K562 (cell line): ENCODE measurements around the gene MYO18A. TPM values are rescaled to one million over a fixed set of nuclear protein-coding genes. Genes with fewer than 3 reads are reported as not detected.
A peak's percentile ranks its signal among the peaks of the same experiment; 100 is the strongest.

Experiments
- ATAC-seq: fragments of 200-7000 bp; cut with Tn5 transposase; 3 replicates; pipeline ENCODE4 v1.9.1; 2020; ENCODE audit warnings: moderate library complexity
- BruUV-seq: library from RNA; stranded (reverse); fragments of 400-500 nt; replicated peaks from 2 replicates; lab custom pipeline; 2021; lab: Mats Ljungman, UMichigan
- CTCF ChIA-PET: fragments of 300-600 bp; formaldehyde crosslinking; extraction: SDS; loops from one replicate; lab custom pipeline; 2021; ENCODE audit warnings: low intra/inter-chr PET ratio; lab: Yijun Ruan, JAX
- POLR2A ChIA-PET: fragments of 300-600, 350-650 bp; sonication (Branson Sonifier 250); formaldehyde crosslinking; extraction: SDS; loops from one replicate; lab custom pipeline; 2021; ENCODE audit warnings: antibody characterized with exemption, inconsistent platforms; lab: Yijun Ruan, JAX
- DNase-seq, 4 experiments: peaks; one replicate each; pipeline versions ENCODE4 v3.0.0 to v3.0.0-alpha.2; 2011 to 2018; ENCODE audit warnings: low spot score in 3 of 4, mixed read lengths in 3 of 4; ENCODE audit errors: extremely low read depth in 1 of 4
- FAIRE-seq: peaks from 2 replicates; lab custom pipeline; 2011; peaks lifted over from hg19 to GRCh38; lab: Jason Lieb, UNC
- H2AFZ ChIP-seq: 2 replicates; pipeline ENCODE4 v1.6.0; 2011; ENCODE audit warnings: low read depth, low read length, control low read depth, inconsistent platforms
- H3K27ac ChIP-seq: fragments of 200-600 bp; 3 replicates; pipeline ENCODE4 v1.8.0; 2011; ENCODE audit warnings: low read depth, mild to moderate bottlenecking, control low read depth, inconsistent platforms, low read length, moderate library complexity, mixed read lengths; ENCODE audit errors: extremely low read depth
- H3K27me3 ChIP-seq, 2 experiments: fragments of 300-600 bp in 1 of 2; 2 replicates in 1 of 2; 3 replicates in 1 of 2; pipeline versions ENCODE4 v1.6.0 to v1.8.0; 2011; ENCODE audit warnings: inconsistent platforms in 2 of 2, low read length in 2 of 2, mild to moderate bottlenecking in 1 of 2, mixed read lengths in 1 of 2, moderate library complexity in 1 of 2; ENCODE audit not compliant: control insufficient read depth in 2 of 2, insufficient read depth in 2 of 2
- H3K36me3 ChIP-seq: fragments of 300-600 bp; 3 replicates; pipeline ENCODE4 v1.8.0; 2011; ENCODE audit warnings: mild to moderate bottlenecking, low read length, inconsistent platforms; ENCODE audit not compliant: control insufficient read depth, insufficient read depth
- H3K4me1 ChIP-seq, 2 experiments: fragments of 200-600 bp in 1 of 2; replicated peaks in 1 of 2; 2 replicates in 1 of 2; 3 replicates in 1 of 2; pipeline versions ENCODE4 v1.5.1 to v1.8.0; 2011; ENCODE audit warnings: inconsistent platforms in 2 of 2, low read length in 2 of 2, mild to moderate bottlenecking in 1 of 2, mixed read lengths in 1 of 2, moderate library complexity in 1 of 2; ENCODE audit not compliant: control insufficient read depth in 2 of 2, insufficient read depth in 2 of 2
- H3K4me2 ChIP-seq: 2 replicates; pipeline ENCODE4 v1.6.1; 2011; ENCODE audit warnings: low read length, control low read depth, inconsistent platforms, mixed read lengths; ENCODE audit not compliant: insufficient read depth
- H3K4me3 ChIP-seq: fragments of 200-600 bp; sonication (generic), shearing (Covaris generic); 2 replicates; pipeline ENCODE4 v1.5.1; 2016; ENCODE audit warnings: control low read depth, inconsistent platforms
- H3K79me2 ChIP-seq: fragments of 200-600 bp; 3 replicates; pipeline ENCODE4 v1.8.0; 2011; ENCODE audit warnings: low read length, inconsistent platforms; ENCODE audit not compliant: control insufficient read depth, insufficient read depth
- H3K9ac ChIP-seq, 2 experiments: 2 replicates each; pipeline versions ENCODE4 v1.6.0 to v1.6.1; 2011; ENCODE audit warnings: low read depth in 2 of 2, low read length in 2 of 2, control low read depth in 1 of 2, inconsistent platforms in 1 of 2, mild to moderate bottlenecking in 1 of 2, mixed read lengths in 1 of 2; ENCODE audit not compliant: insufficient read depth in 1 of 2
- H3K9me1 ChIP-seq: one replicate; pipeline ENCODE4 v1.6.0; 2011; ENCODE audit warnings: inconsistent platforms, mild to moderate bottlenecking, low read length, moderate library complexity; ENCODE audit not compliant: control insufficient read depth, insufficient read depth
- H3K9me3 ChIP-seq: replicated peaks from 2 replicates; pipeline ENCODE4 v1.5.1; 2011; ENCODE audit warnings: low read depth, low read length, inconsistent platforms; ENCODE audit not compliant: control insufficient read depth, insufficient read depth
- H4K20me1 ChIP-seq: replicated peaks from 2 replicates; pipeline ENCODE4 v1.6.1; 2011; ENCODE audit warnings: low read length, inconsistent platforms, mixed read lengths; ENCODE audit not compliant: control insufficient read depth, insufficient read depth
- ATF4 ChIP-seq: fragments of 450-650 bp; formaldehyde crosslinking; IDR thresholded peaks from 2 replicates; pipeline ENCODE4 v1.4.0; 2022; ENCODE audit warnings: mild to moderate bottlenecking, moderate library complexity
- BCL6 ChIP-seq: fragments of 250-450 bp; sonication (Bioruptor Pico); IDR thresholded peaks from 2 replicates; pipeline ENCODE4 v1.4.0; 2020
- CREB3 ChIP-seq: fragments of 450-650 bp; conservative IDR thresholded peaks from 2 replicates; pipeline ENCODE4 v1.6.1; 2016; ENCODE audit warnings: missing genetic modification characterization, low read depth, mild to moderate bottlenecking, missing compliant biosample characterization, moderate library complexity
- ELF2 ChIP-seq: fragments of 250-450 bp; sonication (Bioruptor Pico); IDR thresholded peaks from 2 replicates; pipeline ENCODE4 v1.5.0; 2021; ENCODE audit warnings: mild to moderate bottlenecking
- FUS ChIP-seq: fragments of 200-400 bp; formaldehyde crosslinking; optimal IDR thresholded peaks from 2 replicates; pipeline ENCODE3; 2017; ENCODE audit warnings: low read depth, low read length
- GTF2A2 ChIP-seq: IDR thresholded peaks from 2 replicates; pipeline ENCODE4 v1.6.1; 2016; ENCODE audit warnings: mild to moderate bottlenecking, missing genetic modification characterization, missing compliant biosample characterization
- MED1 ChIP-seq: sonication (generic); formaldehyde crosslinking; IDR thresholded peaks from 2 replicates; pipeline ENCODE4 v1.8.1; 2023; ENCODE audit warnings: missing genetic modification reagents, borderline replicate concordance
- MYC ChIP-seq, 2 experiments: fragments of 250-450 bp in 1 of 2; sonication (Bioruptor Pico) in 1 of 2; IDR thresholded peaks; 2 replicates each; pipeline versions ENCODE4 v1.5.1 to v1.6.1; 2012 to 2021; ENCODE audit warnings: low read depth in 2 of 2, borderline replicate concordance in 1 of 2, improper control_type of control experiment in 1 of 2, low read length in 1 of 2, mild to moderate bottlenecking in 1 of 2, moderate library complexity in 1 of 2
- NFE2L1 ChIP-seq: fragments of 450-650 bp; IDR thresholded peaks from 2 replicates; pipeline ENCODE4 v1.6.1; 2016; ENCODE audit warnings: missing genetic modification characterization, low read depth, mild to moderate bottlenecking, missing compliant biosample characterization, moderate library complexity, borderline replicate concordance
- PHF21A ChIP-seq: fragments of 450-650 bp; IDR thresholded peaks from 2 replicates; pipeline ENCODE4 v1.6.1; 2017; ENCODE audit warnings: low read depth, borderline replicate concordance
- PHTF2 ChIP-seq: fragments of 250-450 bp; sonication (Bioruptor Pico); IDR thresholded peaks from 2 replicates; pipeline ENCODE4 v1.5.0; 2021; ENCODE audit warnings: mild to moderate bottlenecking
- PKNOX1 ChIP-seq: fragments of 450-650 bp; IDR thresholded peaks from 2 replicates; pipeline ENCODE4 v1.6.1; 2016
- PTTG1 ChIP-seq: fragments of 450-650 bp; IDR thresholded peaks from 2 replicates; pipeline ENCODE4 v1.6.1; 2016; ENCODE audit warnings: low read depth, mild to moderate bottlenecking, missing genetic modification characterization, missing compliant biosample characterization
- SMAD3 ChIP-seq: fragments of 450-650 bp; formaldehyde crosslinking; conservative IDR thresholded peaks from 2 replicates; pipeline ENCODE4 v1.4.0; 2020; ENCODE audit warnings: mild to moderate bottlenecking
- SMARCC2 ChIP-seq: fragments of 450-650 bp; IDR thresholded peaks from 2 replicates; pipeline ENCODE4 v1.6.1; 2017; ENCODE audit warnings: antibody characterized with exemption, moderate library complexity, mild to moderate bottlenecking, low read depth
- SREBF1 ChIP-seq: fragments of 150-350 bp; IDR thresholded peaks from 2 replicates; pipeline ENCODE4 v1.6.1; 2014; ENCODE audit warnings: antibody characterized with exemption, low read depth, low read length, borderline replicate concordance
- SREBF2 ChIP-seq: sonication (generic); formaldehyde crosslinking; IDR thresholded peaks from 2 replicates; pipeline ENCODE4 v1.4.0; 2020; ENCODE audit warnings: mild to moderate bottlenecking, missing genetic modification reagents
- TCF7 ChIP-seq: sonication (generic); IDR thresholded peaks from 2 replicates; pipeline ENCODE4 v1.6.1; 2016; ENCODE audit warnings: antibody characterized with exemption, borderline replicate concordance
- TCFL5 ChIP-seq: fragments of 250-450 bp; sonication (Bioruptor Pico); conservative IDR thresholded peaks from 2 replicates; pipeline ENCODE4 v1.6.1; 2021; ENCODE audit warnings: mild to moderate bottlenecking, moderate library complexity, matching md5 sums
- ZC3H11A ChIP-seq: IDR thresholded peaks from 2 replicates; pipeline ENCODE4 v1.6.1; 2012; ENCODE audit warnings: low read depth, low read length, improper control_type of control experiment
- WGBS: fragments of 100-300 bp; shearing (Covaris generic); methylation state at CpG from one replicate; pipeline ENCODE4 v1.1.6; 2016; ENCODE audit warnings: low coverage, mixed read lengths; ENCODE audit not compliant: insufficient coverage; ENCODE audit errors: missing lambda C conversion rate; 5-methylcytosine and 5-hydroxymethylcytosine counted together
- in situ Hi-C: fragments of 300-500 bp; cut with MboI; formaldehyde crosslinking; loops from 4 replicates; pipeline ENCODE4 v1.15.0; 2018; ENCODE audit warnings: inconsistent platforms, mixed read lengths
- intact Hi-C: fragments of 100-400 bp; cut with micrococcal nuclease; formaldehyde crosslinking; loops from 2 replicates; pipeline ENCODE4 v1.14.2; 2022
- polyA plus RNA-seq, 8 experiments: library from polyadenylated mRNA; depleted of rRNA in 4 of 8; stranded (reverse) in 5 of 8; unstranded in 3 of 8; fragments of >200 nt; fragmentation: Nextera tagmentation in 2 of 8; fragmentation: Illumina TruSeq in 1 of 8; extraction: Ambion mirVana in 2 of 8; extraction: Trizol in 1 of 8; gene quantifications; 2 replicates each; pipeline versions ENCODE4 v1.2.1 to v1.2.3, GENCODE V29; 2011 to 2014; ENCODE audit warnings: inconsistent platforms in 1 of 8, missing spikeins in 1 of 8
- total RNA-seq, 7 experiments: library from RNA; depleted of rRNA in 6 of 7; stranded (reverse); fragments of >200 nt in 6 of 7; fragmentation: Illumina TruSeq in 2 of 7; extraction: Trizol in 2 of 7; gene quantifications; 2 replicates each; pipeline versions ENCODE4 v1.2.1 to v1.2.3, GENCODE V29; 2011 to 2021; ENCODE audit warnings: low replicate concordance in 1 of 7

Gene MYO18A
- total and polyA plus RNA-seq, 9 of the 15 experiments (the other 6 are each of a cell fraction or from before 2014, with no cell fraction given) = 2.5 to 65.4 (median 17.1) TPM

- FAIRE-seq (peak; percentile 78), DNase-seq (peak; percentile 65 to 76 (median 70)), ATAC-seq (peak; percentile 89)
- Histone ChIP-seq H3K27me3 (no peaks in the 10 kb centered on the region), H3K27ac (no peak overlapping the region), H3K36me3 (peaks cover 87% of the 10 kb centered on the region; the same call in 2 of the 3 replicates), H3K4me1 (peaks cover 9 to 26% of the 10 kb centered on the region in 2 experiments; a peak in 4 of 5 replicates), H3K9me1 (peaks cover 6% of the 10 kb centered on the region), H3K4me3 (no peak overlapping the region), H3K4me2 (no peak overlapping the region), H2AFZ (peak overlapping the region; percentile 57; the same call in 1 of the 2 replicates), H3K79me2 (no peaks in the 10 kb centered on the region), H3K9me3 (no peaks in the 10 kb centered on the region), H4K20me1 (peaks cover 11% of the 10 kb centered on the region; the same call in 1 of the 2 replicates), H3K9ac (peak overlapping the region in 1 of 2 experiments; percentile 81; a peak in 2 of 4 replicates)
- ChIA-PET CTCF (interaction anchor here (1.0 to 2.0 kb wide), 4 partner anchors 144 to 426 kb away, joined by 3 to 23 read pairs (median 4); no protein-coding TSS in a partner anchor), POLR2A (interaction anchor here (0.7 to 3.1 kb wide), 7 partner anchors 10 to 392 kb away, joined by 3 to 14 read pairs (median 4); partner anchors contain the start of genes PHF12 and RPL23A)
- BruUV-seq = no TSS peak
- intact Hi-C loops = loop anchor here (1.0 to 10.0 kb wide), 2 partner anchors 147 to 387 kb away; partner anchors contain the start of genes NEK8 and TLCD1
- in situ Hi-C loops = no loop called here
- 45% methylated on average over 20 of the region's 20 CpGs for WGBS
- TF ChIP-seq PHF21A (no peak), SREBF2 (no peak), GTF2A2 (tag) (no peak), MYC (IDR thresholded peaks at IDR 0.05; ENCODE audit: low read depth, low read length) (peak; percentile 77), MYC (CRISPR knock-in tag; IDR thresholded peaks at IDR 0.05; ENCODE audit: borderline replicate concordance, low read depth) (no peak), PKNOX1 (no peak), PHTF2 (no peak), PTTG1 (tag) (no peak), BCL6 (CRISPR knock-in tag) (no peak), ZC3H11A (no peak), SMAD3 (no peak), TCF7 (no peak), MED1 (CRISPR knock-in tag) (no peak), TCFL5 (CRISPR knock-in tag) (no peak), CREB3 (tag) (no peak), NFE2L1 (tag) (no peak), ATF4 (CRISPR knock-in tag) (no peak), FUS (no peak), SMARCC2 (no peak), ELF2 (CRISPR knock-in tag) (no peak), SREBF1 (no peak)
These were observed 68.2 kb downstream of the MYO18A start for GRCh38 chr17:29111816-29112499.
